ENCODE measurements around the gene SNORC.

GRCh38 chr2:232871418-232871834 is 1.4 kb downstream of the SNORC start:
- TF ChIP-seq, protein P1, sequence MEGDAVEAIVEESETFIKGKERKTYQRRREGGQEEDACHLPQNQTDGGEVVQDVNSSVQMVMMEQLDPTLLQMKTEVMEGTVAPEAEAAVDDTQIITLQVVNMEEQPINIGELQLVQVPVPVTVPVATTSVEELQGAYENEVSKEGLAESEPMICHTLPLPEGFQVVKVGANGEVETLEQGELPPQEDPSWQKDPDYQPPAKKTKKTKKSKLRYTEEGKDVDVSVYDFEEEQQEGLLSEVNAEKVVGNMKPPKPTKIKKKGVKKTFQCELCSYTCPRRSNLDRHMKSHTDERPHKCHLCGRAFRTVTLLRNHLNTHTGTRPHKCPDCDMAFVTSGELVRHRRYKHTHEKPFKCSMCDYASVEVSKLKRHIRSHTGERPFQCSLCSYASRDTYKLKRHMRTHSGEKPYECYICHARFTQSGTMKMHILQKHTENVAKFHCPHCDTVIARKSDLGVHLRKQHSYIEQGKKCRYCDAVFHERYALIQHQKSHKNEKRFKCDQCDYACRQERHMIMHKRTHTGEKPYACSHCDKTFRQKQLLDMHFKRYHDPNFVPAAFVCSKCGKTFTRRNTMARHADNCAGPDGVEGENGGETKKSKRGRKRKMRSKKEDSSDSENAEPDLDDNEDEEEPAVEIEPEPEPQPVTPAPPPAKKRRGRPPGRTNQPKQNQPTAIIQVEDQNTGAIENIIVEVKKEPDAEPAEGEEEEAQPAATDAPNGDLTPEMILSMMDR (IDR thresholded peaks at IDR 0.05), result no peak
- TF ChIP-seq FOXJ3 (CRISPR knock-in tag; IDR thresholded peaks at IDR 0.05) (no peak), POLR2AphosphoS5 (IDR thresholded peaks at IDR 0.05; ENCODE audit: low read depth, low read length) (no peak), TCF12 (IDR thresholded peaks at IDR 0.05) (no peak), EP300 (IDR thresholded peaks at IDR 0.05; ENCODE audit: borderline replicate concordance in 1 of 2, low read depth in 1 of 2, low read length in 1 of 2) (no peak), TEAD4 (IDR thresholded peaks at IDR 0.05; ENCODE audit: borderline replicate concordance, insufficient read depth) (no peak), SMC3 (IDR thresholded peaks at IDR 0.05; ENCODE audit: low read depth, low read length) (no peak), TAF1 (IDR thresholded peaks at IDR 0.05; ENCODE audit: borderline replicate concordance, low read depth, low read length) (no peak)
- TF ChIP-seq, protein P2, sequence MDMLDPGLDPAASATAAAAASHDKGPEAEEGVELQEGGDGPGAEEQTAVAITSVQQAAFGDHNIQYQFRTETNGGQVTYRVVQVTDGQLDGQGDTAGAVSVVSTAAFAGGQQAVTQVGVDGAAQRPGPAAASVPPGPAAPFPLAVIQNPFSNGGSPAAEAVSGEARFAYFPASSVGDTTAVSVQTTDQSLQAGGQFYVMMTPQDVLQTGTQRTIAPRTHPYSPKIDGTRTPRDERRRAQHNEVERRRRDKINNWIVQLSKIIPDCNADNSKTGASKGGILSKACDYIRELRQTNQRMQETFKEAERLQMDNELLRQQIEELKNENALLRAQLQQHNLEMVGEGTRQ (IDR thresholded peaks at IDR 0.05; ENCODE audit: borderline replicate concordance, low read depth, low read length), result no peak
- TF ChIP-seq, protein P3, sequence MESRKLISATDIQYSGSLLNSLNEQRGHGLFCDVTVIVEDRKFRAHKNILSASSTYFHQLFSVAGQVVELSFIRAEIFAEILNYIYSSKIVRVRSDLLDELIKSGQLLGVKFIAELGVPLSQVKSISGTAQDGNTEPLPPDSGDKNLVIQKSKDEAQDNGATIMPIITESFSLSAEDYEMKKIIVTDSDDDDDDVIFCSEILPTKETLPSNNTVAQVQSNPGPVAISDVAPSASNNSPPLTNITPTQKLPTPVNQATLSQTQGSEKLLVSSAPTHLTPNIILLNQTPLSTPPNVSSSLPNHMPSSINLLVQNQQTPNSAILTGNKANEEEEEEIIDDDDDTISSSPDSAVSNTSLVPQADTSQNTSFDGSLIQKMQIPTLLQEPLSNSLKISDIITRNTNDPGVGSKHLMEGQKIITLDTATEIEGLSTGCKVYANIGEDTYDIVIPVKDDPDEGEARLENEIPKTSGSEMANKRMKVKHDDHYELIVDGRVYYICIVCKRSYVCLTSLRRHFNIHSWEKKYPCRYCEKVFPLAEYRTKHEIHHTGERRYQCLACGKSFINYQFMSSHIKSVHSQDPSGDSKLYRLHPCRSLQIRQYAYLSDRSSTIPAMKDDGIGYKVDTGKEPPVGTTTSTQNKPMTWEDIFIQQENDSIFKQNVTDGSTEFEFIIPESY (IDR thresholded peaks at IDR 0.05; ENCODE audit: borderline replicate concordance, low read depth), result no peak
